AG09309 (cell line): ENCODE measurements around the gene MRPL10.
A peak's percentile ranks its signal among the peaks of the same experiment; 100 is the strongest.

ENCODE experiments used
- DNase-seq: peaks from one replicate; pipeline ENCODE4 v3.0.0-alpha.2; 2010; ENCODE audit warnings: low read depth
- H3K4me3 ChIP-seq: 2 replicates; pipeline ENCODE4 v1.5.1; 2011; ENCODE audit warnings: mild to moderate bottlenecking, low read depth, low read length, moderate library complexity; ENCODE audit not compliant: control insufficient read depth
- TF ChIP-seq, protein P1 (sequence below): IDR thresholded peaks from 2 replicates; pipeline ENCODE4 v1.5.1; 2011; ENCODE audit warnings: mild to moderate bottlenecking, low read depth, low read length, inconsistent platforms; ENCODE audit not compliant: insufficient read depth, control insufficient read depth; ENCODE audit errors: missing control alignments

The MRPL10 gene

DNA sequence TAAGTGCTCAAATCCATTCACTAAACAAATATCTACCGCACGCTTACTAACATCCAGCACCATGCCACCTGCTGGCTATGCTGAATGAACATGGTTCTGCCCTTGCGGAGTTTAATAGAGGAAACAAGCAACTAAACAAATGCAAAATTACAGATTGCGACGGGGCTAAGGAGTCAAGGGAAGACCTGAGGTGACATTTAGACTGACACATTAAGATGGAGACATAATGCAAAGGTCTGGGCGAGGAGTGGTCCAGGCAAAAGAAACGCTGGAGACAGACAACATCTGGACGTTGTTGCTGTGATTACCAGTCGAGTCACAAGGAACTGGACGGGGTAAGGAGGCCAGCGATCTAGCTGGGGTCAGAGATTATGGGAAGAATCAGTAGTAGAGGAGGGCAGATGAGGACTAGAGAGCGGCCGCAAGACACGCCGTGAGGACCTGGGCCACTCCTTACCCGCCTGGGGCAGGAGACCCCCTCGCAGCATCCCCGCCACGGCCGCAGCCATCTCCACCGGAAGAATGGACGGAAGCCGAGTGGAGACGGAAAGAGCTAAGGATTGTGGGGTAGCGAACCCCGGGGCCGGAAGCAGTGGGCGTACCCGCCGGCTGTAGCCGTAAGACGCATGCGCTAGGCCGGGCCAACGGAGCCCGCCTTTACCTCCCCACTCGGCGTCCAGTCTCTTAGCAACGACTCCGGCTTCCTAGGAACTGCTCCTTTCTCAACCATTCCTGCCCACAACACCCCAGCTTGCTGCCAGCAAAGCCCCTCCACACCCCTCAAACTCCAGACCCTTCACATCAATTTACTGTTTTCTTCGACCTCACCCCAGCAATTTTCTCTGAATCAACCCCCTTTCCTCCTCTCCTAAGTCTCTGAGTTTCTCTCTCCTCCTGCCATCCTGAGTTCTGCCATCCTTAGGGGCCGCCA lies at the start of gene MRPL10, which contains the start of gene LRRC46:
Gene MRPL10, minus strand, starts transcription at position 539 of the 931 bp plus-strand sequence. Its CDS starts 30 bp downstream, at position 509.
Gene LRRC46, plus strand, starts transcription at position 668 of the 931 bp plus-strand sequence. CDS start 320 bp downstream, outside the sequence.
- TF ChIP-seq, protein P1, sequence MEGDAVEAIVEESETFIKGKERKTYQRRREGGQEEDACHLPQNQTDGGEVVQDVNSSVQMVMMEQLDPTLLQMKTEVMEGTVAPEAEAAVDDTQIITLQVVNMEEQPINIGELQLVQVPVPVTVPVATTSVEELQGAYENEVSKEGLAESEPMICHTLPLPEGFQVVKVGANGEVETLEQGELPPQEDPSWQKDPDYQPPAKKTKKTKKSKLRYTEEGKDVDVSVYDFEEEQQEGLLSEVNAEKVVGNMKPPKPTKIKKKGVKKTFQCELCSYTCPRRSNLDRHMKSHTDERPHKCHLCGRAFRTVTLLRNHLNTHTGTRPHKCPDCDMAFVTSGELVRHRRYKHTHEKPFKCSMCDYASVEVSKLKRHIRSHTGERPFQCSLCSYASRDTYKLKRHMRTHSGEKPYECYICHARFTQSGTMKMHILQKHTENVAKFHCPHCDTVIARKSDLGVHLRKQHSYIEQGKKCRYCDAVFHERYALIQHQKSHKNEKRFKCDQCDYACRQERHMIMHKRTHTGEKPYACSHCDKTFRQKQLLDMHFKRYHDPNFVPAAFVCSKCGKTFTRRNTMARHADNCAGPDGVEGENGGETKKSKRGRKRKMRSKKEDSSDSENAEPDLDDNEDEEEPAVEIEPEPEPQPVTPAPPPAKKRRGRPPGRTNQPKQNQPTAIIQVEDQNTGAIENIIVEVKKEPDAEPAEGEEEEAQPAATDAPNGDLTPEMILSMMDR = peak; percentile 44
- H3K4me3 ChIP-seq = peak within 1 kb of the TSS; percentile 88
- DNase-seq = peak; percentile 67

DNA sequence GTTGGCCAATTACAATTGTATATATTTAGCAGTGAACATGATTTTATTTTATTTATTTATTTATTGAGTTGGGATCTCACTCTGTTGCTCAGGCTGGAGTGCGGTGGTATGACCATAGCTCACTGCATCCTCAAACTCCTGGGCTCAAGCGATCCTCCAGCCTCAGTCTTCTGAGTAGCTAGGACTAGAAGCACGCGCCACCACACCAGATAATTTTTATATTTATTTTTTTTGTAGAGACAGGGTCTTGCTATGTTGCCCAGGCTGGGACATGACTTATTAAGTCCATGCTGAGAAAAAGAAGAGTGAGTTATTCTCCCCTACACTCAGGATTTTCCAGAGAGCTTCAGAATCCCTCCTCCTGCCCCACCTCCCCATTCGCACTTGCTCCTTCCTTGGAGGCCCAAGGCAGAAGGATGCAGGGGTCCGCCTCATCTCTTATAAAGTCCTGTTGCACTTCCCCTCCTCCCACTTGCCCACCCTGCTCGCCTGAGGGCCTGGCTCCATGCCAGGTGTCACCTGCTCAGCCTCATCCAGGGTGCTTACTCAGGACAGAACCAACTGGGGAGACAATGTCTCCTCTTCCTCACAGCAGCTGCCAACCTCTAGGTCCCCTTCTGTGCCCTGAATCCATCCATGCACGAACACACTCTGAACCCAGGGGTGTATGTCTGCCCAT lies 48.6 kb upstream of the MRPL10 start:
- no peak for DNase-seq
- H3K4me3 ChIP-seq = no peak overlapping the region
- TF ChIP-seq, protein P1 = no peak

DNA sequence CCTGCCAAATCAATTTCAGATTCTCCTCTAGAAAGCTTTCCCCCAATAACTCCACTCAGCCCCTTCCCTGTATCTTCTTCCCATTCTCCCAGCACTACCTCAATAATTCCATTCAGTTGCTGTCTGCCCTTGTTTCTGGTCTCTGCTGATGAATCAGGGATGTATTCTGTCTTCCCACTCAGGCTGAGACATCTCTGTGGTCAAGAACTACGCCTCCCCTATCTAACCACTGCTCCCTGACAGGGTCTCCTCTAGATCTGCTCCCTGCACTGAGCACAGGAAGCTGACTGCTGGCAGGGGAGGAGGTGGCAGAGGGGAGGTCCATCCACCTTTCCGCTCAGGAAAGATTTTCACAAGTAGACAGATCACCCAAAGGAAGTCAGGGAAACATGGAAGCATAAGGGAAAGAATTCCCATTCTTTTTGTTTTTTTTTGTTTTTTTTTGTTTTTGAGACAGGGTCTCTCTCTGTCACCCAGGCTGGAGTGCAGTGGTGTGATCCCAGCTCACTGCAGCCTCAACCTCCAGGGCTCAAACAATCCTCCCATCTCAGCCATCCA lies 47.8 kb upstream of the MRPL10 start:
- H3K4me3 ChIP-seq = no peak overlapping the region
- TF ChIP-seq, protein P1 = no peak
- DNase-seq = peak; percentile 31

DNA sequence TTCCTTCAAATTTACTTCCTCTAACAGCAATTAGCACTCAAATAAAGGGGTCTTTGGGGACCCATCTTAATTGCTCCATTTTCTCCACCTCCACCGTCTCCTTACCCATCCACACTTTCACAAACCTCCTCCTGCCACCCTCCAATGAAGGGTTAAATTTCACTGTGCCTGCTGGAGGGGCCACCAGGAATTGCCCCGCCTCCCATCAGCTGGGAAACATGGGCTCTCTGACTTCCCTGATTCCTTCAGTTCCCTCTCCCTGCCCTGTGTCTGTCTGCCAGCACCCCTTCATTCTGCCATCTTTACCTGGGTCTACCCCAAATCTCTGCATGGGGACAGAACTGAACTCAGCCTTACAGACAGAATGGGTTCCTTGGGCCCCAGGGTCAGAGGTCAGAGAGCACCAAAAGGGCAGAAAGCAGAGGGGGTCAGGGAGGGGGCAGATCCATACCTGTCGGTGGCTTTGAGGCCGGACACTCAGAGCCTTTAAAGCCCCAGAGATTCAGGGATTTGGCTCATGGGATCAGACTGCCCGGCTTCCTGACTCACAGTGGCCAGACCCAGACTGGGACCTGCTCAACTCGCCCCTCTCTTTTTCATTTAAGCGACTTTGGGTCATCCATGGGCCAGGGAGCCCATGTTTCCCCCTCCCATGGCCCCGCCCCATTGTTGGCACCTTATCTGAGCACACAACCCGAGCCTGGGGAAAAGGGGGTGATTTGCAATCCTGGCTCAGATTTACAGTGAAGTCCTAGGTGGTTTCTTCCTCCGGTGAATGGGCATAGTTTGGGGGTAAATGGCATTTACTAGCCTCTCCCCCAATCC lies 47.1 kb upstream of the MRPL10 start:
- no peak overlapping the region for H3K4me3 ChIP-seq
- DNase-seq = no peak
- TF ChIP-seq, protein P1 = no peak

DNA sequence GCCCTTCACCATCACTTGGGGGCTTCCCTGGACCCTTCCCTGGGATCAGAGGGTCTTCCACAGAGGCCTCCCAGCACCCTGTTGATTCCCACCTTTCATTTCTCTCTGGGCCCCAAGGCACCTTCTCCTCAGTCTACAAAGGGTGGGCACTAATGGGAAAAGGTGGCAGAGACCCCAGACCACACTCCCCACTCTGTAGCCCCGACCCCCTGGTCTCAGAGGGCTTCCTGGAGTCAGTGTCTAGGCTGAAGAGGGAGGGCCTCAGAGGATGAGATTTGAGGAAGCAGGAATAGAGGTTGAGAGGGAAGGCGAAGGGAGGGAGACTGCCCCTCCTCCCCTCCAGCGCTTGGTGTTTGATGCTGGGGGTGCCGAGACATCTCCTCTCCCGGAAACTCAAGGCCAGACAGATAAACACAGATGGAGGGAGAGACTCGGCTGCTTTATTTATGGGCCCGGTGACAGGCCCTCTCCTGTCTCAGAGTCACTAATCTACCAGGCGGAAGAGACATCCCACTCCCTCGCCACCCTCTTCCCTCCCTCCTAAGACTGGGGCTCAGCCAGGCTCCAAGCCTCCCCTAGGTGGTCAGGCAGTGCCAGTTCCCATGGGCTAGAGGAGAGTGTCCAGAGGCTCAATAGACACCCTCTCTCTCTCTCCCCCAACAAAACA lies 46.2 kb upstream of the MRPL10 start:
- no peak overlapping the region for H3K4me3 ChIP-seq
- no peak for DNase-seq
- TF ChIP-seq, protein P1 = no peak
